Measurements from ENCODE around the gene TSPAN15.

The TSPAN15 gene

GRCh38 chr10:69421611-69422308 is 29.5 kb upstream of the TSPAN15 start:
- Histone ChIP-seq H3F3A (ENCODE audit: low read depth) (no peaks in the 10 kb centered on the region), H3K9me2 (replicated peaks; ENCODE audit: low read depth, low read length) (no peaks in the 10 kb centered on the region), H3K4me2 (ENCODE audit: low read depth, low read length, poor library complexity, severe bottlenecking) (no peak overlapping the region), H3K9ac (ENCODE audit: low read depth, low read length, poor library complexity, severe bottlenecking) (no peak overlapping the region), H3K79me2 (ENCODE audit: insufficient read depth, low read length) (no peaks in the 10 kb centered on the region), H3K27me3 (ENCODE audit: insufficient read depth, low read length, poor library complexity, severe bottlenecking) (no peaks in the 10 kb centered on the region), H4K20me1 (ENCODE audit: insufficient read depth, low read length, poor library complexity, severe bottlenecking) (no peaks in the 10 kb centered on the region), H3K4me1 (ENCODE audit: insufficient read depth, low read length, poor library complexity, severe bottlenecking) (peaks cover 10% of the 10 kb centered on the region), H2AFZ (ENCODE audit: low read length) (no peak overlapping the region), H3K36me3 (ENCODE audit: insufficient read depth, low read length) (no peaks in the 10 kb centered on the region), H3K4me3 (ENCODE audit: low read length, poor library complexity, severe bottlenecking) (no peak overlapping the region), H3K9me3 (ENCODE audit: insufficient read depth, low read depth, low read length) (no peaks in the 10 kb centered on the region)
- no peak for TF ChIP-seq CTCF (conservative IDR thresholded peaks at IDR 0.05; ENCODE audit: low read length)

GRCh38 chr10:69422676-69423075 is 28.6 kb upstream of the TSPAN15 start:
- no peak overlapping the region for H3K4me3 ChIP-seq (ENCODE audit: low read length, poor library complexity, severe bottlenecking)
- H3K4me2 ChIP-seq (ENCODE audit: low read depth, low read length, poor library complexity, severe bottlenecking) = no peak overlapping the region
- H3K9me3 ChIP-seq (ENCODE audit: insufficient read depth, low read depth, low read length) = no peaks in the 10 kb centered on the region
- H3K4me1 ChIP-seq (ENCODE audit: insufficient read depth, low read length, poor library complexity, severe bottlenecking) = peaks cover 10% of the 10 kb centered on the region
- H3F3A ChIP-seq (ENCODE audit: low read depth) = no peaks in the 10 kb centered on the region
- H3K27me3 ChIP-seq (ENCODE audit: insufficient read depth, low read length, poor library complexity, severe bottlenecking) = no peaks in the 10 kb centered on the region
- no peak for TF ChIP-seq CTCF (conservative IDR thresholded peaks at IDR 0.05; ENCODE audit: low read length)
- no peak for TF ChIP-seq EZH2phosphoT487 (IDR thresholded peaks at IDR 0.05; ENCODE audit: borderline replicate concordance)
- H3K36me3 ChIP-seq (ENCODE audit: insufficient read depth, low read length) = no peaks in the 10 kb centered on the region
- H3K79me2 ChIP-seq (ENCODE audit: insufficient read depth, low read length) = no peaks in the 10 kb centered on the region
- no peak overlapping the region for H2AFZ ChIP-seq (ENCODE audit: low read length)
- H4K20me1 ChIP-seq (ENCODE audit: insufficient read depth, low read length, poor library complexity, severe bottlenecking) = no peaks in the 10 kb centered on the region
- no peak overlapping the region for H3K9ac ChIP-seq (ENCODE audit: low read depth, low read length, poor library complexity, severe bottlenecking)
- no peaks in the 10 kb centered on the region for H3K9me2 ChIP-seq (replicated peaks; ENCODE audit: low read depth, low read length)

- H3K9ac ChIP-seq (ENCODE audit: low read depth, low read length, poor library complexity, severe bottlenecking) = no peak overlapping the region
- TF ChIP-seq EZH2phosphoT487 (IDR thresholded peaks at IDR 0.05; ENCODE audit: borderline replicate concordance) (no peak), CTCF (conservative IDR thresholded peaks at IDR 0.05; ENCODE audit: low read length) (no peak)
- no peak overlapping the region for H3K4me2 ChIP-seq (ENCODE audit: low read depth, low read length, poor library complexity, severe bottlenecking)
- peaks cover 10% of the 10 kb centered on the region for H3K4me1 ChIP-seq (ENCODE audit: insufficient read depth, low read length, poor library complexity, severe bottlenecking)
- no peaks in the 10 kb centered on the region for H3K9me2 ChIP-seq (replicated peaks; ENCODE audit: low read depth, low read length)
- H4K20me1 ChIP-seq (ENCODE audit: insufficient read depth, low read length, poor library complexity, severe bottlenecking) = no peaks in the 10 kb centered on the region
- no peak overlapping the region for H3K4me3 ChIP-seq (ENCODE audit: low read length, poor library complexity, severe bottlenecking)
- H2AFZ ChIP-seq (ENCODE audit: low read length) = no peak overlapping the region
- H3K9me3 ChIP-seq (ENCODE audit: insufficient read depth, low read depth, low read length) = no peaks in the 10 kb centered on the region
- no peaks in the 10 kb centered on the region for H3F3A ChIP-seq (ENCODE audit: low read depth)
- H3K27me3 ChIP-seq (ENCODE audit: insufficient read depth, low read length, poor library complexity, severe bottlenecking) = no peaks in the 10 kb centered on the region
- H3K79me2 ChIP-seq (ENCODE audit: insufficient read depth, low read length) = no peaks in the 10 kb centered on the region
- no peaks in the 10 kb centered on the region for H3K36me3 ChIP-seq (ENCODE audit: insufficient read depth, low read length)
Measured at GRCh38 chr10:69425041-69425440, 26.2 kb upstream of the TSPAN15 start.
